Vagina (tissue), 2 donors: ENCODE data around the gene SREK1IP1. TPM values are rescaled to one million over a fixed set of nuclear protein-coding genes. Genes with fewer than 3 reads are reported as not detected.

Experiments
- DNase-seq, 2 donors: peaks; one replicate each; pipeline ENCODE4 v3.0.0-alpha.2; 2017; ENCODE audit errors: extremely low spot score in 2 of 2
- H3K27ac ChIP-seq: fragments of 200-600 bp; sonication (generic); one replicate; pipeline ENCODE4 v1.5.1; 2019
- H3K27me3 ChIP-seq: fragments of 200-600 bp; sonication (generic); one replicate; pipeline ENCODE4 v1.5.1; 2019
- H3K36me3 ChIP-seq, 2 donors: fragments of 200-600 bp; sonication (generic); one replicate each; pipeline ENCODE4 v1.5.1; 2017 to 2019
- H3K4me1 ChIP-seq: fragments of 200-600 bp; sonication (generic); one replicate; pipeline ENCODE4 v1.5.1; 2019
- H3K4me3 ChIP-seq, 2 donors: fragments of 200-600 bp; sonication (generic); 1 replicate in 1 of 2; 2 replicates in 1 of 2; pipeline ENCODE4 v1.5.1; 2016 to 2019
- H3K9me3 ChIP-seq: fragments of 200-600 bp; sonication (generic); one replicate; pipeline ENCODE4 v1.5.1; 2019
- CTCF ChIP-seq, 3 experiments: fragments of 450-650 bp in 2 of 3; fragments of 200-600 bp in 1 of 3; sonication (generic) in 1 of 3; IDR thresholded peaks; one replicate each; pipeline ENCODE4 v1.5.1; 2017 to 2019; ENCODE audit warnings: antibody characterized with exemption in 3 of 3, mild to moderate bottlenecking in 2 of 3, moderate library complexity in 2 of 3
- POLR2A ChIP-seq, 2 donors: fragments of 450-650 bp; IDR thresholded peaks; one replicate each; pipeline ENCODE4 v1.6.1; 2017; ENCODE audit warnings: antibody characterized with exemption in 2 of 2, mild to moderate bottlenecking in 2 of 2, moderate library complexity in 2 of 2
- POLR2AphosphoS5 ChIP-seq, 2 donors: sonication (generic); formaldehyde crosslinking; IDR thresholded peaks; one replicate each; pipeline ENCODE4 v1.9.0; 2017; ENCODE audit warnings: antibody characterized with exemption in 2 of 2, mild to moderate bottlenecking in 2 of 2, low read depth in 1 of 2; ENCODE audit not compliant: insufficient read depth in 1 of 2
- intact Hi-C: fragments of 100-400 bp; cut with DNase I; formaldehyde crosslinking; loops from one replicate; pipeline ENCODE4 v1.15.1; 2023
- total RNA-seq: library from RNA; depleted of rRNA; stranded (reverse); fragments of >200 nt; gene quantifications from one replicate; pipeline ENCODE4 v1.2.3, GENCODE V29; 2016

The SREK1IP1 gene
- total RNA-seq, 1 donor from 2014 or later = 6.6 TPM

GRCh38 chr5:64784451-64785025, 16.0 kb upstream of the SREK1IP1 start:
- H3K4me3 ChIP-seq = no peak overlapping the region
- H3K27ac ChIP-seq = no peak overlapping the region
- H3K27me3 ChIP-seq = no peaks in the 10 kb centered on the region
- no peak for DNase-seq
- no peaks in the 10 kb centered on the region for H3K36me3 ChIP-seq
- TF ChIP-seq POLR2A (IDR thresholded peaks at IDR 0.05) = no peak
- peak; percentile 61 to 79 (median 63) for TF ChIP-seq CTCF (IDR thresholded peaks at IDR 0.05)
- TF ChIP-seq POLR2AphosphoS5 (IDR thresholded peaks at IDR 0.05; ENCODE audit: insufficient read depth in 1 of 2, low read depth in 1 of 2) = no peak
- H3K9me3 ChIP-seq = no peaks in the 10 kb centered on the region
- no peaks in the 10 kb centered on the region for H3K4me1 ChIP-seq
- intact Hi-C loops = loop anchor here (5.0 kb wide), 1 partner anchor 147 kb away; no protein-coding TSS in a partner anchor

- no peak for DNase-seq
- H3K4me1 ChIP-seq = peaks cover 10% of the 10 kb centered on the region
- no peaks in the 10 kb centered on the region for H3K27me3 ChIP-seq
- intact Hi-C loops = no loop called here
- TF ChIP-seq POLR2AphosphoS5 (IDR thresholded peaks at IDR 0.05; ENCODE audit: insufficient read depth in 1 of 2, low read depth in 1 of 2) (no peak), CTCF (IDR thresholded peaks at IDR 0.05) (no peak), POLR2A (IDR thresholded peaks at IDR 0.05) (no peak)
- H3K4me3 ChIP-seq = no peak overlapping the region
- H3K36me3 ChIP-seq = peaks cover 0 to 14% of the 10 kb centered on the region in 2 donors
- H3K27ac ChIP-seq = no peak overlapping the region
- no peaks in the 10 kb centered on the region for H3K9me3 ChIP-seq
Observed at GRCh38 chr5:64775291-64775690, 6.8 kb upstream of the SREK1IP1 start.

GRCh38 chr5:64773533-64773932, 5.0 kb upstream of the SREK1IP1 start:
- no peak overlapping the region for H3K4me3 ChIP-seq
- no peak for DNase-seq
- peaks cover 0 to 14% of the 10 kb centered on the region in 2 donors for H3K36me3 ChIP-seq
- H3K4me1 ChIP-seq = peaks cover 22% of the 10 kb centered on the region
- TF ChIP-seq POLR2A (IDR thresholded peaks at IDR 0.05) (no peak), CTCF (IDR thresholded peaks at IDR 0.05) (no peak), POLR2AphosphoS5 (IDR thresholded peaks at IDR 0.05; ENCODE audit: insufficient read depth in 1 of 2, low read depth in 1 of 2) (no peak)
- H3K27me3 ChIP-seq = no peaks in the 10 kb centered on the region
- no peaks in the 10 kb centered on the region for H3K9me3 ChIP-seq
- intact Hi-C loops = no loop called here
- no peak overlapping the region for H3K27ac ChIP-seq

GRCh38 chr5:64771736-64772135, 3.2 kb upstream of the SREK1IP1 start:
- Histone ChIP-seq H3K4me1 (peaks cover 33% of the 10 kb centered on the region), H3K36me3 (peaks cover 0 to 14% of the 10 kb centered on the region in 2 donors), H3K27me3 (no peaks in the 10 kb centered on the region), H3K27ac (no peak overlapping the region), H3K9me3 (no peaks in the 10 kb centered on the region), H3K4me3 (no peak overlapping the region)
- intact Hi-C loops = no loop called here
- TF ChIP-seq POLR2AphosphoS5 (IDR thresholded peaks at IDR 0.05; ENCODE audit: insufficient read depth in 1 of 2, low read depth in 1 of 2) (no peak), CTCF (IDR thresholded peaks at IDR 0.05) (no peak), POLR2A (IDR thresholded peaks at IDR 0.05) (no peak)
- no peak for DNase-seq

GRCh38 chr5:64769855-64770254, 1.4 kb upstream of the SREK1IP1 start:
- Histone ChIP-seq H3K27me3 (no peaks in the 10 kb centered on the region), H3K27ac (no peak overlapping the region), H3K4me3 (peak overlapping the region; percentile 63 to 70), H3K9me3 (no peaks in the 10 kb centered on the region), H3K36me3 (peaks cover 0 to 1% of the 10 kb centered on the region in 2 donors), H3K4me1 (peaks cover 51% of the 10 kb centered on the region)
- no peak for DNase-seq
- TF ChIP-seq POLR2AphosphoS5 (IDR thresholded peaks at IDR 0.05; ENCODE audit: insufficient read depth in 1 of 2, low read depth in 1 of 2) = no peak
- TF ChIP-seq POLR2A (IDR thresholded peaks at IDR 0.05) = no peak
- TF ChIP-seq CTCF (IDR thresholded peaks at IDR 0.05) = no peak
- intact Hi-C loops = no loop called here
